Ishikawa (cell line): Measurements from ENCODE around the gene ARMC2.

Experiments used
- CEBPB ChIP-seq: IDR thresholded peaks from 2 replicates; pipeline ENCODE4 v1.6.1; 2012
- CREB1 ChIP-seq: IDR thresholded peaks from 2 replicates; pipeline ENCODE4 v1.6.1; 2012; ENCODE audit warnings: low read depth
- EGR1 ChIP-seq: IDR thresholded peaks from 2 replicates; pipeline ENCODE4 v1.6.1; 2012
- EP300 ChIP-seq: IDR thresholded peaks from 2 replicates; pipeline ENCODE4 v1.6.1; 2012; ENCODE audit warnings: borderline replicate concordance
- FOXM1 ChIP-seq: IDR thresholded peaks from 2 replicates; pipeline ENCODE4 v1.6.1; 2012; ENCODE audit warnings: low read depth, borderline replicate concordance
- NFIC ChIP-seq: IDR thresholded peaks from 2 replicates; pipeline ENCODE4 v1.6.1; 2012
- RAD21 ChIP-seq: IDR thresholded peaks from 2 replicates; pipeline ENCODE4 v1.6.1; 2012; ENCODE audit warnings: low read depth
- TAF1 ChIP-seq: IDR thresholded peaks from 2 replicates; pipeline ENCODE4 v1.6.1; 2012; ENCODE audit warnings: low read depth, mild to moderate bottlenecking
- TCF12 ChIP-seq: IDR thresholded peaks from 2 replicates; pipeline ENCODE4 v1.6.1; 2012; ENCODE audit warnings: low read depth
- TEAD4 ChIP-seq: IDR thresholded peaks from 2 replicates; pipeline ENCODE4 v1.6.1; 2012
- YY1 ChIP-seq: IDR thresholded peaks from 2 replicates; pipeline ENCODE4 v1.6.1; 2012; ENCODE audit warnings: low read depth
- ZBTB7A ChIP-seq: IDR thresholded peaks from 2 replicates; pipeline ENCODE4 v1.6.1; 2012; ENCODE audit warnings: low read depth
- TF ChIP-seq, protein P1 (sequence below): IDR thresholded peaks from 2 replicates; pipeline ENCODE4 v1.6.1; 2012; ENCODE audit warnings: low read depth, mild to moderate bottlenecking
- TF ChIP-seq, protein P2 (sequence below): IDR thresholded peaks from 2 replicates; pipeline ENCODE4 v1.6.1; 2012
- TF ChIP-seq, protein P3 (sequence below): IDR thresholded peaks from 2 replicates; pipeline ENCODE4 v1.6.1; 2012

The ARMC2 gene

DNA sequence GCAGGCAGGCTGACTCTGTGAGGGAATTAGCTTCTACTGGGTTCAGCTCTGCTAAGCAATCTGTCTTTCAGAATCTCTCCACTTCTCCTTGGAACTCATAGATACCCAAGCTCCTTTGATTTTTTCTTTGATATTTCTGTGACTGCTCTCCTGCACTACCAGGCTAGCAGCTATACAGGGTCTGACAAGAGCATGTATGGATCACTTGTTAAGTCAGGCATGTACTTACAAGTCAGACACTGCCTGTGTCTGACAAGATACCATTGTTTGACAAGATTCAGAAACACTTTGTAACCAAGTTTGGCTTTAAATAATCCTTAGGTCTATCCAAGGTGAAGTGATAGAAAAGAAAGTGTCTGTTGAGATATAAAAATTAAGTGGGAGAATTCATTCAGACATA, 167.0 kb downstream of the ARMC2 start:
- no peak for TF ChIP-seq CREB1
- TF ChIP-seq TCF12 = no peak
- no peak for TF ChIP-seq RAD21
- TF ChIP-seq, protein P1, sequence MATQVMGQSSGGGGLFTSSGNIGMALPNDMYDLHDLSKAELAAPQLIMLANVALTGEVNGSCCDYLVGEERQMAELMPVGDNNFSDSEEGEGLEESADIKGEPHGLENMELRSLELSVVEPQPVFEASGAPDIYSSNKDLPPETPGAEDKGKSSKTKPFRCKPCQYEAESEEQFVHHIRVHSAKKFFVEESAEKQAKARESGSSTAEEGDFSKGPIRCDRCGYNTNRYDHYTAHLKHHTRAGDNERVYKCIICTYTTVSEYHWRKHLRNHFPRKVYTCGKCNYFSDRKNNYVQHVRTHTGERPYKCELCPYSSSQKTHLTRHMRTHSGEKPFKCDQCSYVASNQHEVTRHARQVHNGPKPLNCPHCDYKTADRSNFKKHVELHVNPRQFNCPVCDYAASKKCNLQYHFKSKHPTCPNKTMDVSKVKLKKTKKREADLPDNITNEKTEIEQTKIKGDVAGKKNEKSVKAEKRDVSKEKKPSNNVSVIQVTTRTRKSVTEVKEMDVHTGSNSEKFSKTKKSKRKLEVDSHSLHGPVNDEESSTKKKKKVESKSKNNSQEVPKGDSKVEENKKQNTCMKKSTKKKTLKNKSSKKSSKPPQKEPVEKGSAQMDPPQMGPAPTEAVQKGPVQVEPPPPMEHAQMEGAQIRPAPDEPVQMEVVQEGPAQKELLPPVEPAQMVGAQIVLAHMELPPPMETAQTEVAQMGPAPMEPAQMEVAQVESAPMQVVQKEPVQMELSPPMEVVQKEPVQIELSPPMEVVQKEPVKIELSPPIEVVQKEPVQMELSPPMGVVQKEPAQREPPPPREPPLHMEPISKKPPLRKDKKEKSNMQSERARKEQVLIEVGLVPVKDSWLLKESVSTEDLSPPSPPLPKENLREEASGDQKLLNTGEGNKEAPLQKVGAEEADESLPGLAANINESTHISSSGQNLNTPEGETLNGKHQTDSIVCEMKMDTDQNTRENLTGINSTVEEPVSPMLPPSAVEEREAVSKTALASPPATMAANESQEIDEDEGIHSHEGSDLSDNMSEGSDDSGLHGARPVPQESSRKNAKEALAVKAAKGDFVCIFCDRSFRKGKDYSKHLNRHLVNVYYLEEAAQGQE = no peak

DNA sequence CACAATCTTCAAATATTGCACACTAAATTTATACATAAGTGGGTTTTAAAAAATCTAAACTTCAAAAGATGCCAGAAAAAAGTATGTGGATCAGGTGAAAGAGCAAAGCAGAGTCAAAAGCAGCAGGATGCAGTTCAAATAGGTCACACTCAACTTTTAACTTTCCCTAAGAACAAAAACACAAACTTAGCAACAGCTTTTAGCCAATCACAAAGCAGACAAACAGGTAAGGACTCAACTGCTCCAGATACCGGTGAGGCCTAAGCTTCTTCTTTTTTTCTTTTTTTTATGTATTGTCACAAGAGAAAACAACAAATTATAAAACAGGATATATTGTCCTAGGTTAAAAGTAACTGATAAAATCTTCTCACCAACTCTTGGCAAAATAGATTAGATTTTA, 171.7 kb downstream of the ARMC2 start:
- no peak for TF ChIP-seq NFIC
- no peak for TF ChIP-seq EGR1
- TF ChIP-seq TEAD4 = no peak
- TF ChIP-seq ZBTB7A = no peak
- TF ChIP-seq RAD21 = no peak
- no peak for TF ChIP-seq TCF12
- no peak for TF ChIP-seq CEBPB
- TF ChIP-seq, protein P2, sequence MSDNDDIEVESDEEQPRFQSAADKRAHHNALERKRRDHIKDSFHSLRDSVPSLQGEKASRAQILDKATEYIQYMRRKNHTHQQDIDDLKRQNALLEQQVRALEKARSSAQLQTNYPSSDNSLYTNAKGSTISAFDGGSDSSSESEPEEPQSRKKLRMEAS = no peak
- no peak for TF ChIP-seq EP300
- TF ChIP-seq YY1 = no peak
- TF ChIP-seq FOXM1 = no peak
- TF ChIP-seq, protein P1 = no peak
- TF ChIP-seq, protein P3, sequence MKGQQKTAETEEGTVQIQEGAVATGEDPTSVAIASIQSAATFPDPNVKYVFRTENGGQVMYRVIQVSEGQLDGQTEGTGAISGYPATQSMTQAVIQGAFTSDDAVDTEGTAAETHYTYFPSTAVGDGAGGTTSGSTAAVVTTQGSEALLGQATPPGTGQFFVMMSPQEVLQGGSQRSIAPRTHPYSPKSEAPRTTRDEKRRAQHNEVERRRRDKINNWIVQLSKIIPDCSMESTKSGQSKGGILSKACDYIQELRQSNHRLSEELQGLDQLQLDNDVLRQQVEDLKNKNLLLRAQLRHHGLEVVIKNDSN = no peak

DNA sequence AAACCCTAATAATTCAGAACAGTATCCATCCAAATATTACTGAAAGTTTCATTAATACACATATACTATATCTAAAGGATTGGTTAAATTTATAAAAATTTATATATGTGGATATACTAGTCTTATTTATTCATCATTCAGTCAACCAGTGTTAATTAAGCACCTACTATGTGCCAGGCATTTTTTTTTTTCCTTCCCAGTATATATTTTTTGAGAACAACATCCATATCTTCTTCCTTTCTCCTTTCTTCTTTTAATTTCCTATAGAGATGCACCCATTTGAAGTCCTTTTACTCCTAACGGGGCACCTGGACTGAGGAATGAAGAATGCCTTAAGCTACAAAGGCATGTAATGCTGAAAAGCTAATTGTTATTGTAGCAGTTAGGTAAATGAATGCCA, 173.6 kb downstream of the ARMC2 start:
- TF ChIP-seq, protein P3 = no peak
- TF ChIP-seq CREB1 (no peak), EP300 (no peak)

DNA sequence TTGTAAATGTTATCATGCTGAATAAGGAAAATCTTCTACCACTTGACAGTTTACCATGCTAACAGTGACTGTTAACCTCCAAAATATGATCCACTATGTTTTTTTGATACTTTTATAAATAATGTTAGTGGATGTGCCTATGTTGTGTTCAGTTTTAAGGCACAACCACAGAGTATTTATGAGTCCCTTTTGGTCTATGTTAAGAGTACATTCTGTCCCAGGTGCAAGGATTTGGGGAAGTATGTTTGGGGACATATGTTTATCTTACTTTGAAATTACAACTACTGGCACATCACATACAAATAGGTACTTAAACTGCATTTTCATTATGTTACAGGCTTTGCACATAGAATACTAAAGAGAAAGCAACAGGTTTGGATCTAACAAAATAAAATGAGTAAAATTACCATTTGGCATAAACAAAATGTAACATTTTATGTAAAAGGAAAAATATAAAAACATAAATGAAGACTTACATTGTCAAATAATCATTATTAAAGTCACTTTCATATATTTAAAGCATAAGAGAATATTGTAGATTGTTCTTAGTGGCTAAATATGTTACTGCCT, 175.2 kb downstream of the ARMC2 start:
- TF ChIP-seq, protein P2 = no peak
- TF ChIP-seq TEAD4 (no peak), FOXM1 (no peak), ZBTB7A (no peak), TAF1 (no peak)
